GM21723 (cell line): ENCODE results near the gene ERF.
A peak's percentile ranks its signal among the peaks of the same experiment; 100 is the strongest.

Experiments
- ATAC-seq: cut with Tn5 transposase; IDR thresholded peaks from one replicate; pipeline ENCODE4 v1.9.1; 2021; ENCODE audit warnings: mild to moderate bottlenecking, moderate library complexity; ENCODE audit not compliant: unreplicated experiment

Gene ERF

GRCh38 chr19:42254850-42255765 lies at the start of gene ERF:
TSS of gene ERF (minus strand) at chr19:42255128. CDS start at chr19:42254999, 129 bp downstream.
- ATAC-seq: peak; percentile 48

DNA sequence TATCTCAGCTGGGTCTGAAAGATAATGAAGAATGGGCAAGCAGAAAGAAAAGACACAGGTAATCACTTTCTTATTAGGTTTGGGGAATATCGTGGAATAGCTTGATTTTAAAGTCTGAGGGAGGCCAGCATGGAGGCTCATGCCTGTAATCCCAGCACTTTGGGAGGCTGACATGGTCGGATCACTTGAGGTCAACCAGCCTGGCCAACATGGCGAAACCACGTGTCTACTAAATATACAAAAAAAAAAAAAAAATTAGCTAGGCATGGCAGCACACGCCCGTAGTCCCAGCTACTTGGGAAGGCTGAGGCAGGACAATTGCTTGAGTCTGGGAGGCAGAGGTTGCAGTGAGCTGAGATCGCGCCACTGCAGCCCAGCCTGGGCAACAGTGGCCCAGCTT lies 48.9 kb upstream of the ERF start:
- no peak for ATAC-seq

- no peak for ATAC-seq
Measured at GRCh38 chr19:42303101-42303464, 48.2 kb upstream of the ERF start.

- no peak for ATAC-seq
Measured at GRCh38 chr19:42301646-42302203, 46.8 kb upstream of the ERF start, which contains the start of gene PRR19. TSS of gene PRR19 (plus strand) at chr19:42302132. CDS start at chr19:42309585, 7,453 bp downstream.

DNA sequence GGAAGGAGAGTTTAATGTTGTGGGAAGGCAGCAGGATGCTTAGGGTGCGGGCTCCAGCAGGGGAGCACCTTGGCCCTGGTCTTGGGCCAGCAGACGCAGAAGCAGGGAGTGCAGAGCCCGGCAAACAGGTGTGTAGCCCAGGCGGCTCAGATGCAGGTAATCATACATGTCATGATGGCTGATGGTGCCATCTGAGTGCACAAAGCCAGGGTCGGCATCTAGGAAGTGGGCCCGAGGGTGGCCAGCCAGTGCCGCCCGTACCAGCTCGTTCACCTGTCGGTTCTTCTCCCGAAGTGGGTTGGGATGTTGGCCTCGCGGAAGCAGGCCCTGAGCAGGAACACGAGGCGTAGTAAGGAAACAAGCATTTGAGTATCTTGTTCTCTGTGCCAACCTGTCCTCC lies 42.1 kb upstream of the ERF start:
- no peak for ATAC-seq

- no peak for ATAC-seq
Measured at GRCh38 chr19:42295831-42296525, 41.0 kb upstream of the ERF start.

DNA sequence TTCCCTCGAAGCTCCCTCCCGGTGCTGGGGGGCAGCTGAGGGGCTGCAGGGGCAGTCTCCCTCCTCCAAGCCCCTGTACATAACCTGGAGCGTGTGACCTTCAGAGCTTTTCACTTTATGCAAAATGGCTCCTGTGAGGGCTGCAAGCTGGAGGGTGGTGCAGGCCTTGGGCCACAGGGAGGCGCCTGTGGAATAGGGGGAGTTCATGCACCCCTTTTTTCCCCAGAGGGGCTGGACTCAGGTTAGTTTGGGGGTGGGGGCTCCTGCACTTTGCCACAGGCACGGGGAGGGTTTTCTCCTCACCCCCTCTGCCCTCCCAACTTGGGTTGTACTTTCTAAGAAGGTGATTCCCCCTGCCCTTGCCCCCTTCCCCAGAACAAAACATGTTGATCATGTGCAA lies 40.4 kb upstream of the ERF start:
- no peak for ATAC-seq

- ATAC-seq: no peak
Measured at GRCh38 chr19:42294471-42295137, 39.7 kb upstream of the ERF start.

GRCh38 chr19:42293948-42294347 lies 39.0 kb upstream of the ERF start:
- no peak for ATAC-seq

GRCh38 chr19:42293540-42293939 lies 38.6 kb upstream of the ERF start:
- no peak for ATAC-seq

- ATAC-seq: no peak
Measured at GRCh38 chr19:42292963-42293362, 38.0 kb upstream of the ERF start.

GRCh38 chr19:42292042-42292960 lies 37.4 kb upstream of the ERF start:
- ATAC-seq: no peak

GRCh38 chr19:42291435-42291810 lies 36.5 kb upstream of the ERF start:
- ATAC-seq: no peak

DNA sequence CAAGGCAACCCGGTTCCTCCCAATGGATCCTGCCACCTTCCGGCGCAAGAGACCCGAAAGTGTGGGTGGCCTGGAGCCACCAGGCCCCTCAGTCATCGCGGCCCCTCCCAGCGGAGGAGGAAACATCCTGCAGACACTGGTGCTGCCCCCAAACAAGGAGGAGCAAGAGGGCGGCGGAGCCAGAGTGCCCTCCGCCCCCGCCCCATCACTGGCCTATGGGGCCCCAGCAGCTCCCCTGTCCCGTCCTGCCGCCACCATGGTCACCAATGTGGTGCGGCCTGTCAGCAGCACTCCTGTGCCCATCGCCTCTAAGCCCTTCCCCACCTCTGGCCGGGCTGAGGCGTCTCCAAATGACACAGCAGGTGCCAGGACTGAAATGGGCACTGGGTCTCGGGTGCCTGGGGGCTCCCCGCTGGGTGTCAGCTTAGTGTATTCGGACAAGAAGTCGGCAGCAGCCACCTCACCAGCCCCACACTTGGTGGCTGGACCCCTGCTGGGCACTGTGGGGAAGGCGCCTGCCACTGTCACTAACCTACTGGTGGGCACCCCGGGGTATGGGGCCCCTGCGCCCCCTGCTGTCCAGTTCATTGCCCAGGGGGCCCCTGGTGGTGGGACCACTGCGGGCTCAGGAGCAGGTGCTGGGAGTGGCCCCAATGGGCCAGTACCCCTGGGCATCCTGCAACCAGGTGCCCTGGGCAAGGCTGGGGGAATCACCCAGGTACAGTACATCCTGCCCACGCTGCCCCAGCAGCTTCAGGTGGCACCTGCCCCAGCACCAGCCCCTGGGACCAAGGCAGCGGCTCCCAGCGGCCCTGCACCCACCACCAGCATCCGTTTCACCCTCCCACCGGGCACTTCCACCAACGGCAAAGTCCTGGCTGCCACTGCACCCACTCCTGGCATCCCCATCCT lies 35.9 kb upstream of the ERF start:
- no peak for ATAC-seq

GRCh38 chr19:42290136-42290522 lies 35.2 kb upstream of the ERF start:
- ATAC-seq: no peak

DNA sequence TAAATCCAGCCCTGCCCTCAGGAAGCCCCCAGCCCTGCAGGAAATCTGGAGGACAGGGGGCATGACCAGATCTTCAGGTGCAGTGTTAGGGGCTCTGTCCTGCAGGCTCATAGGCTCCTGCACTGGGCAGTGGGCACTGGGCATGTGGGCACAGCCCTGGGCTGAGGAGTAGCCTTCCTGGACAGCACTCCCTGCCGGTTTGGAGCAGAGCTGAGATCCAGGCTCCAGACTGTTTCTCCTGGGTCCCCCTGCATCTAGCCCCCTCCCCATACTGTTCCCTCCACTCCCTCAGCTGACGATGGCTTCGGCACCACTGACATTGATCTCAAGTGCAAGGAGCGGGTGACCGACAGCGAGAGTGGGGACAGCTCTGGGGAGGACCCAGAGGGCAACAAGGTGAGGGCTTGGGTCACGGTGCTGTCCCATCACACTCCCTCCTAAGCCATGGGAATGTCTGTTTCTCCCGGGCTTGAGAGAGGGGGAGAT lies 34.7 kb upstream of the ERF start:
- ATAC-seq: no peak

DNA sequence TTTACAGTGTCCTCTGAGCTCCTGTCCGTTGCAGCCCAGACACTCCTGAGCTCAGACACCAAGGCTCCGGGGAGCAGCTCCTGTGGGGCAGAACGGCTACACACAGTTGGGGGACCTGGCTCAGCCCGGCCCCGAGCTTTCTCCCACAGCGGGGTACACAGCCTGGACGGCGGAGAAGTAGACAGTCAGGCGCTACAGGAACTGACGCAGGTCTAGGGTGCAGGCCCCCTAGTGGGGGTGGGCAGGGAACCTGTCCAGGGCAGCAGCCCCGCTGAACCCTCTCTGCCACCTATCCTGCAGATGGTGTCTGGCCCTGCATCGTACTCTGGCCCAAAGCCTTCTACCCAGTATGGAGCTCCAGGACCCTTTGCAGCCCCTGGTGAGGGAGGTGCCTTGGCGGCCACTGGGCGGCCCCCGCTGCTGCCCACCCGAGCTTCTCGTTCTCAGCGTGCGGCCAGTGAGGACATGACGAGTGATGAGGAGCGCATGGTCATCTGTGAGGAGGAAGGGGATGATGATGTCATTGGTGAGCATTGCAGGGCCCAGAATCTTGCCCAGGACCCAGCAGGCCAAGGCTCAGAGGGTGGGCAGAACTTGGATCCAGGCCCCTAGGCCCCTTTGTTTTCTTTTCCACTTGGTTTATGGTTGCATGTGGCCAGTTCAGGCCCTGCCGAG lies 34.1 kb upstream of the ERF start:
- no peak for ATAC-seq

DNA sequence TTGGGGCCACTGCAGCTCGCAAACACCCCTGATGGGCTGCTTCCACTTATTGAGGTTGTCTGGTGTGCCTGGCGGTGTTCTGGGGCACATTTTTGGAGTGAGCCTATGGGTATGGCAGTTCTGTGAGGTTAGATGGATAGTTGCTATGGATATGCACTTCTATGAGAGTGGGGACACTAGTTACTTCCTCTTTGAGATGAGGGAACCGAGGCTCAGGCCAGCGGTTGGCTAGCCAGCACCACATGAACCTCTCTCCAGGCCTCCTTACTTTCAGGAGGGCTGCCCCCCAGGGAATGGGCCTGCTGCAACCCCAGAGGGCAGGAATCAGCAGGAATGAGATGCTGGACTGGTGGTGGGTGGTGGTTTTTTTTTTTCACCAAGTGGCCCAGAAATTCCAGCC lies 33.5 kb upstream of the ERF start:
- no peak for ATAC-seq

- no peak for ATAC-seq
Measured at GRCh38 chr19:42287827-42288107, 32.8 kb upstream of the ERF start.
